SKM-1 treated with dmso at 0.1 percent for 144 hours (cell line): ENCODE results near the gene SNRPA1.

Source experiments
- DNase-seq: peaks from one replicate; lab custom pipeline; 2025; ENCODE audit not compliant: unreplicated experiment; lab: John Stamatoyannopoulos, UW

Gene SNRPA1

GRCh38 chr15:101294731-101295606, at the start of gene SNRPA1:
SNRPA1 (minus strand) TSS chr15:101295248; CDS start chr15:101295178, 70 bp downstream.
- DNase-seq = peak; percentile 88

- DNase-seq = peak; percentile 26
These were observed 47.0 kb upstream of the SNRPA1 start for GRCh38 chr15:101342056-101342455.

- no peak for DNase-seq
These were observed 43.5 kb upstream of the SNRPA1 start for GRCh38 chr15:101338502-101339057.

DNA sequence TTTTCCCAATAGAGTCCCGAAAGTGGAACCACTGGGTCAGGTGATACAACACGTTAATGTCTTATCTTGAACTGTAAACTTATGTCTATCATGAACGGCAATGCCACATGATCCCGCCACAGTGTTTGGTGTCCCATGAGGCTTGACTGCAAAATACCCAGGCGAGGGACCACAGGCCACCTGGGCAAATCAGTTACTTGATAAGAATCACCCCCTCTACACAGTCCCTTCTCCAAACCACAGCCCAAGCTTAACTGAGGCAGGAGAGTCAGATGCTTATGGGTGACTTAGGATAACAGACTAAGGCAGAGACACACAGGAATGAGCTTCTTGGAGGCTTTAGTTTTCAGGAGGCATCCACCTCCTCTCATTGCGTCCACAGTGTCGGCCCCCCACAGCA, 42.9 kb upstream of the SNRPA1 start:
- DNase-seq = no peak

- peak; percentile 22 for DNase-seq
These were observed 39.1 kb upstream of the SNRPA1 start for GRCh38 chr15:101333907-101334789.

DNA sequence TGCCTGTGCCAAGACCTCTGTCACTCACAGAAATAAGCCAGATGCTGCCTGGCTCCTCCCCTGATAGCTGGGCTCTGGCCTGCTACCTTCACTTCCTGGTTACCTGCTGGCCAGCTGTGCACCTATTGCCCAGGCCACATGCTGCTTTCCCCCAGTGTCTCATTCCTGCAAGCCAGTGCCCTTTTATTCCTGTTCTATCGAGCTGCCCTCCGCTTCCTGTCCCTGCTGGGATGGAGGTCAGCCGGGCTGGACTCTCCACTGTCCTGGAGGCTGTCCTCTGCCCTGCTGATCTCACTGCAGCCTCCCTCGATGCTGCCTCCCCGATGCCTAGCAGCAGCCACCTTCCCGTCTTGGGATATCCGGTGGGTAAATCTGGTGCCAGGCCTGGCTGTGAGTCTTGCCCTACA, 37.0 kb upstream of the SNRPA1 start:
- no peak for DNase-seq

DNA sequence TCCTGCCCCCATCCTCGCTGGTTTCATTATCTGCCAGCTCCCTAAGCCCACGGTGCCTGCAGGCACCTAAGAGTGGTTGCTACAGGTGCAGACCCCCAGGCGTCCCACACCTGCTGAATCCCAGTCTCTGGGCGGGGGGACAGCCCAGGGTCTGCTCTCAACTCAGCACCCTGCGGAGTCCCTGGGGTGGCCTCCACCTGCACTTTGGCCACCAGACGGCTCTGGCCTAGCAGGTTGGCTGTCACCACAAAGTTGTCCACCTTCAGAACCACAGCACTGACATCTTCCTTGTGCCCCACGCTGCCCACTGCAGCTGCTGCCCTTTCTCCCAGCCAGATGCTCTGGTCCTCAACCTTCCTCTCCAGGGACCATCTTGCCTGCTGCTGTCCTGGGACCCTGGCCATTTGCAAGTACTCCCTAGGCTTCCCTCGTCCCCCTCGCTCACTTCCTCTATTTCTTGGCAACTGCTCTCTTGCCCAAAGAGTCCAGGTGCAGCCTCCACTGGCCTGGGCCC, 34.9 kb upstream of the SNRPA1 start:
- no peak for DNase-seq

GRCh38 chr15:101329309-101329863, 34.3 kb upstream of the SNRPA1 start:
- DNase-seq = no peak

- no peak for DNase-seq
These were observed 33.0 kb upstream of the SNRPA1 start for GRCh38 chr15:101328001-101328400.

DNA sequence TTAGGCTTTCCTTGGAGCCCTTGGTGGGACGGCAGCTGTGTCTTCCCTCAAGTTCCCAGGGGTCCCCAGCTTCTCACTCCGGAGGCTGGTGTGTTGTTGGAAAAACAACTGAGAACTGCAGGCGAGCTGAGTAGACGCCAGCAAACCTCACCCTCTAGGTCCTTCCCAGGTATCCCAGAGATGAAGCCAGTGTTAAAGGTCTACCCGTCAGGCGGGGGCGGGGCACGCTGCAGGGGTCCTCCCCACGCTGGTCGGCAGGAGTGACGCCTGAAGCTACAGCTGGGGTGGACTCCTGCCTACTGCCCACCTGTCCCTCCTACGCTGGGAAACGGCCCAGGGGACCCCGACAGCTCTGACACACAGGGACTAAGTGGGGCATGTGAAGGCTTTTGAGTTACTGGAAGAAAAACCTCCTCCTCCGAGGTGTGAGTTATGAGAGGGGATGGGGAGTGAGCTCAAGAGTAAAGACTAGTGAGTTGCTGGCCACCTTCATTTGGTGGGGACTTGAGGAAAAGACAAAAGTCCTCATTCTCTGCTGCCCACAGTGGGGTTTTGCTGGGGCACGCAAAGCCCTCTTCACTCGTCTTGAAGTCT, 32.2 kb upstream of the SNRPA1 start:
- DNase-seq = no peak

DNA sequence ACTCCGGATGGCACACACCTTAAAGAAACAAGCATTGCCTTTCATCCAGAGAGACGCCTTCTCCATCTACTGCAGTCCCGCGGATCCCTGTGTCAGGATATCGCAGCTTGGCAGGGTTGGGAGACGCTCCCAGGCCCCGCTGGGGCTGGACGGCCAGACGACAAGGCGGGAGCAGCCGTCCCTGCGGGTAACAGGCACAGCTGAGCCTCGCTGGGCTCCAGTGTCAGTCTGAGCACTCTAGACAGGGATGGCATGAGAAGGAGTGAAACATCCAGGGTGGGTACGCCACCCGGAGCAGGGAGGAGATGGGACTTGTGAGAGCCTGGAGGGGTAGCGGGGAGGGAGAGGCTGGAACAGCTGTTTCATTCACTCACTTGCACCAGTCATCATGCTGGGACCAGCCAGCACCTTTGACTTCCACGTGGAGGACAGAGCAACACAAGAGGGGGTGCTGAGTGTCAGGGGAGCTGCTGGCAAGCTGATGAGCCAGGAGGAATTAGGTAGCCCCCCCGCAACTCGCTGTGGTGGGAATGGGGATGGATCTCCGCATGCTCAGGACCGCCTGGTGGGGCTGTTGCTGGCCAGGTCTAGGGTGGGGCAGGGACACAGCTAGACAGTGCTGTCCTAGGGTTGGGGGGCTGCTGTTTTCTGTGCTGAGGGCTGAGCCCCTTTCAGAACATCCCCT, 31.6 kb upstream of the SNRPA1 start:
- no peak for DNase-seq

DNA sequence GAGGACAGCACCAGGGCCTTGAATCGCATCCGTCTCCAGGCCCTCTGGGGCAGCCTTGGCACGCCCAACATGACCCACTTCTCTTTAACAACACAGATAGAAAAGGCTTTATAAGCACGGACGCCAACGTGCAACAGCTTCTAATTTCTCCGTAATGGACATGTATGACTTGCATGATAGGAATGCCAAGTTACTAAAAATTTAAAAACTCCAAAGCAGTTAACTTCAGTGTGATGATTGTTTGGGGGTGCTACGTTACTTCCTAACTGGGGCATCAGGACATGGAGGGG, 30.9 kb upstream of the SNRPA1 start:
- DNase-seq = no peak

- DNase-seq = no peak
These were observed 30.4 kb upstream of the SNRPA1 start for GRCh38 chr15:101325263-101326025.

- DNase-seq = no peak
These were observed 29.6 kb upstream of the SNRPA1 start for GRCh38 chr15:101324524-101325177.

- no peak for DNase-seq
These were observed 28.9 kb upstream of the SNRPA1 start for GRCh38 chr15:101323793-101324523.

DNA sequence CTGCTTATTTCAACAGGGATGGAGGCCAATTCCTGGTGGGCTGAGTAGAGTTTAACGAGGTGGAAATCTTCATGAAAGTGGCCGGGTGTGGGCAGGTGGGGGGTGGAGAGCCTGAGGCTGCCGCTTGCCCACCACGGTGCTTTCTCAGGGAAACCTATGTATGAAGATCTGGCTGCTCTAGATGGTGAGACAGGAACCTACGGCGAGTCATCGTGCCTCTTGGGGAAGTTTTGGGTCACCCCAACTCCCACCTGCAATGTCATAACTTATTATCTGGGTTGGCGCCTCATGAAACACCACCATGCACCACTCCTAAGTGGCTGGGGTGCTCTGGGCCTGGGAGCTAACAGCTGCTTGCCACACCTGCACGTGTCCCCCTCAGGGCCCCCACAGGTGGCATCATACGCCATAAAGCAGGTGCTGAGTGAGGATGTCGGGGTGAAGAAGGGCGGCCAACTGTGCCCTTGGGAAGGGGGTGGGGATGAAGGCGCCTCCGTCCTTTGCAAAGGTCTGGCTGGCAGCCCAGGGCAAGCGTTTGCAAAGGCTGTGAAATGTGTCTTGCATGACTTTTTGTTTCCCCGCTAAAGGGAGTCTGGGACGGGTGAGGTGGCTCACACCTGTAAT, 27.9 kb upstream of the SNRPA1 start:
- DNase-seq = no peak

- DNase-seq = no peak
These were observed 27.1 kb upstream of the SNRPA1 start for GRCh38 chr15:101322016-101322695.
